GM23248 (cell line): ENCODE data around the gene HYCC2. TPM values are rescaled to one million over a fixed set of nuclear protein-coding genes. Genes with fewer than 3 reads are reported as not detected.
"Not testable (repeated sequence)": the region's sequence is repeated elsewhere in the genome, so short reads cannot be mapped to it uniquely, and the experiment has no call there.

ENCODE experiments used
- DNase-seq: peaks from one replicate; pipeline ENCODE4 v3.0.0-alpha.2; 2015
- H2AFZ ChIP-seq: fragments of 200-600 bp; sonication (generic); 2 replicates; pipeline ENCODE4 v1.6.1; 2016; ENCODE audit warnings: antibody characterized with exemption
- H3F3A ChIP-seq: fragments of 200-600 bp; sonication (generic); 2 replicates; pipeline ENCODE4 v1.6.1; 2016; ENCODE audit warnings: mild to moderate bottlenecking, antibody characterized with exemption, mixed run types; ENCODE audit not compliant: insufficient read depth
- H3K27ac ChIP-seq: fragments of 200-600 bp; sonication (generic); 2 replicates; pipeline ENCODE4 v1.5.1; 2016; ENCODE audit warnings: mild to moderate bottlenecking
- H3K27me3 ChIP-seq: fragments of 200-600 bp; sonication (generic); replicated peaks from 2 replicates; pipeline ENCODE4 v1.6.1; 2016; ENCODE audit warnings: mild to moderate bottlenecking; ENCODE audit not compliant: insufficient read depth
- H3K36me3 ChIP-seq: fragments of 200-600 bp; sonication (generic); 2 replicates; pipeline ENCODE4 v1.6.1; 2016; ENCODE audit warnings: low read depth, mild to moderate bottlenecking
- H3K4me1 ChIP-seq: fragments of 200-600 bp; sonication (generic); 2 replicates; pipeline ENCODE4 v1.6.1; 2016; ENCODE audit warnings: mild to moderate bottlenecking; ENCODE audit not compliant: insufficient read depth
- H3K4me2 ChIP-seq: fragments of 200-600 bp; sonication (generic); one replicate; pipeline ENCODE4 v1.6.1; 2016; ENCODE audit warnings: mild to moderate bottlenecking; ENCODE audit not compliant: unreplicated experiment
- H3K4me3 ChIP-seq: fragments of 200-600 bp; sonication (generic); 2 replicates; pipeline ENCODE4 v1.5.1; 2016; ENCODE audit warnings: mild to moderate bottlenecking
- H3K79me2 ChIP-seq: fragments of 200-600 bp; sonication (generic); 2 replicates; pipeline ENCODE4 v1.6.1; 2016; ENCODE audit warnings: mild to moderate bottlenecking; ENCODE audit not compliant: insufficient read depth
- H3K9ac ChIP-seq: fragments of 200-600 bp; sonication (generic); 2 replicates; pipeline ENCODE4 v1.6.1; 2016; ENCODE audit warnings: mild to moderate bottlenecking
- H3K9me2 ChIP-seq: fragments of 200-600 bp; sonication (generic); 2 replicates; pipeline ENCODE4 v1.6.1; 2016; ENCODE audit warnings: mixed run types, mild to moderate bottlenecking, moderate library complexity; ENCODE audit not compliant: insufficient read depth
- H3K9me3 ChIP-seq: fragments of 200-600 bp; sonication (generic); one replicate; pipeline ENCODE4 v1.6.1; 2017; ENCODE audit warnings: low read depth
- H4K20me1 ChIP-seq: fragments of 200-600 bp; sonication (generic); 2 replicates; pipeline ENCODE4 v1.6.0; 2016; ENCODE audit not compliant: insufficient read depth
- EZH2 ChIP-seq: fragments of 200-600 bp; sonication (generic); IDR thresholded peaks from 2 replicates; pipeline ENCODE4 v1.6.1; 2018; ENCODE audit warnings: antibody characterized with exemption, mild to moderate bottlenecking; ENCODE audit not compliant: insufficient read depth, poor library complexity, severe bottlenecking
- EZH2phosphoT487 ChIP-seq: fragments of 200-600 bp; sonication (generic); IDR thresholded peaks from 2 replicates; pipeline ENCODE4 v1.6.1; 2018; ENCODE audit warnings: antibody characterized with exemption, moderate library complexity, mild to moderate bottlenecking, low read depth; ENCODE audit not compliant: insufficient read depth
- WGBS, 2 experiments: methylation state at CpG; one replicate each; pipeline ENCODE4 v1.1.6; 2015 to 2017; ENCODE audit warnings: low lambda C conversion rate in 2 of 2, low coverage in 1 of 2; ENCODE audit errors: missing lambda C conversion rate in 2 of 2; 5-methylcytosine and 5-hydroxymethylcytosine counted together
- in situ Hi-C: fragments of 300-500 bp; cut with MboI; formaldehyde crosslinking; loops from 2 replicates; pipeline ENCODE4 v1.15.0; 2020
- polyA plus RNA-seq: library from polyadenylated mRNA; unstranded; fragments of >200 nt; fragmentation: Nextera tagmentation; extraction: Ambion mirVana; gene quantifications from 2 replicates; pipeline ENCODE4 v1.2.1, GENCODE V29; 2016
- total RNA-seq: library from RNA; depleted of rRNA; stranded (reverse); fragments of >200 nt; shearing (Covaris generic); gene quantifications from 2 replicates; pipeline ENCODE4 v1.2.3, GENCODE V29; 2014

HYCC2 gene
- total and polyA plus RNA-seq, 2 experiments from 2014 or later, result 5.7 to 7.0 TPM

- Histone ChIP-seq H3K36me3 (peaks cover 8% of the 10 kb centered on the region; the same call in 1 of the 2 replicates), H3K4me2 (no peak overlapping the region), H4K20me1 (peaks cover 5% of the 10 kb centered on the region; the same call in 1 of the 2 replicates), H3K9me2 (no peaks in the 10 kb centered on the region), H2AFZ (no peak overlapping the region), H3K4me1 (no peaks in the 10 kb centered on the region), H3K9me3 (no peaks in the 10 kb centered on the region), H3K27ac (no peak overlapping the region), H3K79me2 (peaks cover 89% of the 10 kb centered on the region), H3F3A (no peaks in the 10 kb centered on the region), H3K4me3 (no peak overlapping the region), H3K27me3 (no peaks in the 10 kb centered on the region), H3K9ac (no peak overlapping the region)
- 97 to 98% methylated on average over 4 of the region's 4 CpGs for WGBS, 2 experiments
- DNase-seq, result no peak
- in situ Hi-C loops, result no loop called here
- TF ChIP-seq EZH2 (no peak), EZH2phosphoT487 (no peak)
Measured at GRCh38 chr2:201040867-201041628, 30.4 kb downstream of the HYCC2 start.

- no peak for TF ChIP-seq EZH2phosphoT487
- TF ChIP-seq EZH2, result no peak
- no peaks in the 10 kb centered on the region for H3K27me3 ChIP-seq
- H3F3A ChIP-seq, result no peaks in the 10 kb centered on the region
- in situ Hi-C loops, result no loop called here
- no peaks in the 10 kb centered on the region for H3K9me3 ChIP-seq
- no peak overlapping the region for H3K4me3 ChIP-seq
- no peak overlapping the region for H3K27ac ChIP-seq
- no peak overlapping the region for H3K9ac ChIP-seq
- H3K9me2 ChIP-seq, result no peaks in the 10 kb centered on the region
- WGBS, 2 experiments, result 95% methylated on average over 2 of the region's 2 CpGs
- DNase-seq, result no peak
- no peak overlapping the region for H2AFZ ChIP-seq
- H3K4me1 ChIP-seq, result no peaks in the 10 kb centered on the region
- H4K20me1 ChIP-seq, result no peaks in the 10 kb centered on the region
- H3K79me2 ChIP-seq, result peaks cover 75% of the 10 kb centered on the region
- peaks cover 8% of the 10 kb centered on the region; the same call in 1 of the 2 replicates for H3K36me3 ChIP-seq
- H3K4me2 ChIP-seq, result no peak overlapping the region
Measured at GRCh38 chr2:201038855-201039254, 32.6 kb downstream of the HYCC2 start.

- H3K9ac ChIP-seq, H3K36me3 ChIP-seq, in situ Hi-C loops, H3K9me2 ChIP-seq, H3K4me3 ChIP-seq, H3K27me3 ChIP-seq, H3K4me2 ChIP-seq, H3K4me1 ChIP-seq, H2AFZ ChIP-seq, H3K9me3 ChIP-seq, H3K27ac ChIP-seq, DNase-seq, H4K20me1 ChIP-seq, H3F3A ChIP-seq: not testable (repeated sequence)
- H3K79me2 ChIP-seq, result peaks cover 75% of the 10 kb centered on the region
- WGBS, 2 experiments, result 90 to 96% methylated on average over 4 of the region's 4 CpGs
Measured at GRCh38 chr2:201038361-201038760, 33.1 kb downstream of the HYCC2 start.

GRCh38 chr2:201034355-201034754 is 37.1 kb downstream of the HYCC2 start:
- 90 to 97% methylated on average over 2 of the region's 2 CpGs for WGBS, 2 experiments
- H4K20me1 ChIP-seq, H3F3A ChIP-seq, H3K4me2 ChIP-seq, H3K36me3 ChIP-seq, H3K27ac ChIP-seq, H3K9ac ChIP-seq, in situ Hi-C loops, H3K27me3 ChIP-seq, H3K4me3 ChIP-seq, H2AFZ ChIP-seq, H3K9me2 ChIP-seq, H3K9me3 ChIP-seq, DNase-seq, H3K4me1 ChIP-seq: not testable (repeated sequence)
- peaks cover 83% of the 10 kb centered on the region for H3K79me2 ChIP-seq

GRCh38 chr2:201024518-201024917 is 47.0 kb downstream of the HYCC2 start:
- no peak overlapping the region for H3K4me2 ChIP-seq
- H3K27me3 ChIP-seq, result no peaks in the 10 kb centered on the region
- no peaks in the 10 kb centered on the region for H3K4me1 ChIP-seq
- peaks cover 61% of the 10 kb centered on the region for H3K79me2 ChIP-seq
- no peaks in the 10 kb centered on the region for H3K9me2 ChIP-seq
- TF ChIP-seq EZH2 (no peak), EZH2phosphoT487 (no peak)
- no peaks in the 10 kb centered on the region; the same call in 1 of the 2 replicates for H4K20me1 ChIP-seq
- H3K4me3 ChIP-seq, result no peak overlapping the region
- DNase-seq, result no peak
- H2AFZ ChIP-seq, result no peak overlapping the region
- H3K36me3 ChIP-seq, result peaks cover 20% of the 10 kb centered on the region; the same call in 1 of the 2 replicates
- H3K27ac ChIP-seq, result no peak overlapping the region
- no peak overlapping the region for H3K9ac ChIP-seq
- H3F3A ChIP-seq, result no peaks in the 10 kb centered on the region
- in situ Hi-C loops, result no loop called here
- no peaks in the 10 kb centered on the region for H3K9me3 ChIP-seq
